ENCODE data around the gene GPR22.

The GPR22 gene, protein sequence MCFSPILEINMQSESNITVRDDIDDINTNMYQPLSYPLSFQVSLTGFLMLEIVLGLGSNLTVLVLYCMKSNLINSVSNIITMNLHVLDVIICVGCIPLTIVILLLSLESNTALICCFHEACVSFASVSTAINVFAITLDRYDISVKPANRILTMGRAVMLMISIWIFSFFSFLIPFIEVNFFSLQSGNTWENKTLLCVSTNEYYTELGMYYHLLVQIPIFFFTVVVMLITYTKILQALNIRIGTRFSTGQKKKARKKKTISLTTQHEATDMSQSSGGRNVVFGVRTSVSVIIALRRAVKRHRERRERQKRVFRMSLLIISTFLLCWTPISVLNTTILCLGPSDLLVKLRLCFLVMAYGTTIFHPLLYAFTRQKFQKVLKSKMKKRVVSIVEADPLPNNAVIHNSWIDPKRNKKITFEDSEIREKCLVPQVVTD

GRCh38 chr7:107469929-107470328 is at the start of gene GPR22:
GPR22 (plus strand) TSS chr7:107470057; CDS start chr7:107474061, 4,004 bp downstream.
- TF ChIP-seq, protein P1, sequence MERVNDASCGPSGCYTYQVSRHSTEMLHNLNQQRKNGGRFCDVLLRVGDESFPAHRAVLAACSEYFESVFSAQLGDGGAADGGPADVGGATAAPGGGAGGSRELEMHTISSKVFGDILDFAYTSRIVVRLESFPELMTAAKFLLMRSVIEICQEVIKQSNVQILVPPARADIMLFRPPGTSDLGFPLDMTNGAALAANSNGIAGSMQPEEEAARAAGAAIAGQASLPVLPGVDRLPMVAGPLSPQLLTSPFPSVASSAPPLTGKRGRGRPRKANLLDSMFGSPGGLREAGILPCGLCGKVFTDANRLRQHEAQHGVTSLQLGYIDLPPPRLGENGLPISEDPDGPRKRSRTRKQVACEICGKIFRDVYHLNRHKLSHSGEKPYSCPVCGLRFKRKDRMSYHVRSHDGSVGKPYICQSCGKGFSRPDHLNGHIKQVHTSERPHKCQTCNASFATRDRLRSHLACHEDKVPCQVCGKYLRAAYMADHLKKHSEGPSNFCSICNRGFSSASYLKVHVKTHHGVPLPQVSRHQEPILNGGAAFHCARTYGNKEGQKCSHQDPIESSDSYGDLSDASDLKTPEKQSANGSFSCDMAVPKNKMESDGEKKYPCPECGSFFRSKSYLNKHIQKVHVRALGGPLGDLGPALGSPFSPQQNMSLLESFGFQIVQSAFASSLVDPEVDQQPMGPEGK (CRISPR knock-in tag; IDR thresholded peaks at IDR 0.05; ENCODE audit: borderline replicate concordance) = no peak
- TF ChIP-seq CREB5 (CRISPR knock-in tag; IDR thresholded peaks at IDR 0.05; ENCODE audit: low read depth) (no peak), RARB (CRISPR knock-in tag; IDR thresholded peaks at IDR 0.05) (no peak)
- ATAC-seq = peak; percentile 68

- TF ChIP-seq CSDC2 (CRISPR knock-in tag; IDR thresholded peaks at IDR 0.05) (no peak), CREB5 (CRISPR knock-in tag; IDR thresholded peaks at IDR 0.05; ENCODE audit: low read depth) (no peak), ZFP3 (CRISPR knock-in tag; IDR thresholded peaks at IDR 0.05) (no peak), GLIS3 (CRISPR knock-in tag; IDR thresholded peaks at IDR 0.05) (no peak), BACH2 (CRISPR knock-in tag; IDR thresholded peaks at IDR 0.05; ENCODE audit: borderline replicate concordance) (no peak), ZNF565 (CRISPR knock-in tag; conservative IDR thresholded peaks at IDR 0.05; ENCODE audit: low read depth) (no peak), ZNF70 (CRISPR knock-in tag; IDR thresholded peaks at IDR 0.05) (no peak), ZFP30 (CRISPR knock-in tag; IDR thresholded peaks at IDR 0.05) (no peak), RARB (CRISPR knock-in tag; IDR thresholded peaks at IDR 0.05) (no peak), TSHZ2 (CRISPR knock-in tag; IDR thresholded peaks at IDR 0.05) (no peak), POU6F1 (CRISPR knock-in tag; IDR thresholded peaks at IDR 0.05; ENCODE audit: borderline replicate concordance, low read depth) (no peak)
- TF ChIP-seq, protein P1 (CRISPR knock-in tag; IDR thresholded peaks at IDR 0.05; ENCODE audit: borderline replicate concordance) = no peak
- no peak for ATAC-seq
Observed at GRCh38 chr7:107427462-107427861, 42.4 kb upstream of the GPR22 start.

GRCh38 chr7:107428642-107429041 is 41.2 kb upstream of the GPR22 start:
- TF ChIP-seq ZFP3 (CRISPR knock-in tag; IDR thresholded peaks at IDR 0.05) (no peak), ARNTL (CRISPR knock-in tag; IDR thresholded peaks at IDR 0.05; ENCODE audit: borderline replicate concordance, low read depth) (no peak), CSDC2 (CRISPR knock-in tag; IDR thresholded peaks at IDR 0.05) (no peak), PPARA (CRISPR knock-in tag; IDR thresholded peaks at IDR 0.05; ENCODE audit: borderline replicate concordance) (no peak)

GRCh38 chr7:107430057-107430456 is 39.8 kb upstream of the GPR22 start:
- ATAC-seq = no peak
- TF ChIP-seq PPARA (CRISPR knock-in tag; IDR thresholded peaks at IDR 0.05; ENCODE audit: borderline replicate concordance) = no peak
- TF ChIP-seq BACH2 (CRISPR knock-in tag; IDR thresholded peaks at IDR 0.05; ENCODE audit: borderline replicate concordance) = no peak
- no peak for TF ChIP-seq SNAI2 (CRISPR knock-in tag; IDR thresholded peaks at IDR 0.05)
- no peak for TF ChIP-seq ZNF8 (CRISPR knock-in tag; IDR thresholded peaks at IDR 0.05)
- TF ChIP-seq ZNF70 (CRISPR knock-in tag; IDR thresholded peaks at IDR 0.05) = no peak
- TF ChIP-seq OSR1 (CRISPR knock-in tag; IDR thresholded peaks at IDR 0.05) = no peak
- TF ChIP-seq, protein P1 (CRISPR knock-in tag; IDR thresholded peaks at IDR 0.05; ENCODE audit: borderline replicate concordance) = no peak
- TF ChIP-seq ZC3H10 (CRISPR knock-in tag; IDR thresholded peaks at IDR 0.05) = no peak
- TF ChIP-seq ZFP3 (CRISPR knock-in tag; IDR thresholded peaks at IDR 0.05) = no peak
- TF ChIP-seq RARB (CRISPR knock-in tag; IDR thresholded peaks at IDR 0.05) = no peak
- no peak for TF ChIP-seq ARNTL (CRISPR knock-in tag; IDR thresholded peaks at IDR 0.05; ENCODE audit: borderline replicate concordance, low read depth)

More at GRCh38 chr7:107428642-107429041, 41.2 kb upstream of the GPR22 start:
- no peak for ATAC-seq
